Neuronal stem cell (in vitro differentiated cells): Measurements from ENCODE around the gene HACD2.
"Not testable (repeated sequence)": the region's sequence is repeated elsewhere in the genome, so short reads cannot be mapped to it uniquely, and the experiment has no call there.

Experiments used
- DNase-seq: peaks from one replicate; pipeline ENCODE4 v3.0.0-alpha.2; 2013; ENCODE audit warnings: low spot score
- H2AFZ ChIP-seq: one replicate; pipeline ENCODE4 v1.6.1; 2013; ENCODE audit warnings: mild to moderate bottlenecking, low read length, inconsistent platforms
- H2AK5ac ChIP-seq: 2 replicates; pipeline ENCODE4 v1.6.1; 2013; ENCODE audit warnings: low read depth, mild to moderate bottlenecking, inconsistent platforms, low read length, moderate library complexity, mixed read lengths
- H2BK120ac ChIP-seq: 2 replicates; pipeline ENCODE4 v1.6.1; 2013; ENCODE audit warnings: low read depth, mild to moderate bottlenecking, inconsistent platforms, low read length, moderate library complexity, mixed read lengths
- H2BK12ac ChIP-seq: one replicate; pipeline ENCODE4 v1.6.1; 2013; ENCODE audit warnings: low read length, inconsistent platforms
- H2BK15ac ChIP-seq: 2 replicates; pipeline ENCODE4 v1.6.1; 2013; ENCODE audit warnings: mild to moderate bottlenecking, low read length, inconsistent platforms, mixed read lengths
- H2BK5ac ChIP-seq: one replicate; pipeline ENCODE4 v1.6.1; 2013; ENCODE audit warnings: inconsistent platforms, mild to moderate bottlenecking, low read length, moderate library complexity
- H3K14ac ChIP-seq: one replicate; pipeline ENCODE4 v1.6.1; 2013; ENCODE audit warnings: low read length, inconsistent platforms
- H3K18ac ChIP-seq: 2 replicates; pipeline ENCODE4 v1.6.1; 2013; ENCODE audit warnings: low read length, inconsistent platforms
- H3K23ac ChIP-seq: 2 replicates; pipeline ENCODE4 v1.6.1; 2013; ENCODE audit warnings: low read depth, mild to moderate bottlenecking, mixed read lengths, low read length, inconsistent platforms; ENCODE audit not compliant: poor library complexity
- H3K27ac ChIP-seq: replicated peaks from 3 replicates; pipeline ENCODE4 v1.5.1; 2013; ENCODE audit warnings: low read length, inconsistent platforms
- H3K27me3 ChIP-seq, 3 experiments: 2 replicates each; pipeline ENCODE4 v1.6.1; 2013; ENCODE audit warnings: low read length in 3 of 3, mild to moderate bottlenecking in 2 of 3, inconsistent platforms in 1 of 3, low read depth in 1 of 3, mixed read lengths in 1 of 3, moderate library complexity in 1 of 3; ENCODE audit not compliant: control insufficient read depth in 3 of 3, insufficient read depth in 3 of 3
- H3K36me3 ChIP-seq, 2 donors: replicated peaks in 1 of 2; 2 replicates each; pipeline ENCODE4 v1.6.1; 2013; ENCODE audit warnings: low read length in 2 of 2; ENCODE audit not compliant: control insufficient read depth in 2 of 2, insufficient read depth in 2 of 2
- H3K4ac ChIP-seq: 2 replicates; pipeline ENCODE4 v1.6.1; 2013; ENCODE audit warnings: inconsistent platforms, mild to moderate bottlenecking, low read length, moderate library complexity
- H3K4me1 ChIP-seq, 2 donors: 1 replicate in 1 of 2; 2 replicates in 1 of 2; pipeline ENCODE4 v1.6.1; 2013; ENCODE audit warnings: low read length in 2 of 2, low read depth in 1 of 2; ENCODE audit not compliant: control insufficient read depth in 2 of 2, insufficient read depth in 1 of 2
- H3K4me2 ChIP-seq: one replicate; pipeline ENCODE4 v1.6.1; 2013; ENCODE audit warnings: mild to moderate bottlenecking, low read length, inconsistent platforms; ENCODE audit not compliant: insufficient read depth, poor library complexity, severe bottlenecking
- H3K4me3 ChIP-seq, 2 donors: 2 replicates each; pipeline ENCODE4 v1.5.1; 2013; ENCODE audit warnings: low read length in 2 of 2, mild to moderate bottlenecking in 2 of 2, inconsistent platforms in 1 of 2, moderate library complexity in 1 of 2
- H3K79me1 ChIP-seq: one replicate; pipeline ENCODE4 v1.6.1; 2013; ENCODE audit warnings: low read depth, mild to moderate bottlenecking, inconsistent platforms, low read length, moderate library complexity
- H3K9ac ChIP-seq: one replicate; pipeline ENCODE4 v1.6.1; 2013; ENCODE audit warnings: mild to moderate bottlenecking, low read depth, low read length, inconsistent platforms; ENCODE audit not compliant: poor library complexity
- H3K9me3 ChIP-seq, 2 donors: replicated peaks in 1 of 2; 2 replicates each; pipeline versions ENCODE3 to v1.6.1; 2013; ENCODE audit warnings: low read length in 2 of 2, mild to moderate bottlenecking in 2 of 2, inconsistent platforms in 1 of 2, low read depth in 1 of 2, mixed read lengths in 1 of 2, moderate library complexity in 1 of 2; ENCODE audit not compliant: control insufficient read depth in 2 of 2, insufficient read depth in 1 of 2
- H4K8ac ChIP-seq: one replicate; pipeline ENCODE4 v1.6.1; 2013; ENCODE audit warnings: low read depth, mild to moderate bottlenecking, inconsistent platforms, low read length, moderate library complexity
- H4K91ac ChIP-seq: one replicate; pipeline ENCODE4 v1.6.1; 2013; ENCODE audit warnings: low read length, low read depth, mild to moderate bottlenecking, inconsistent platforms; ENCODE audit not compliant: poor library complexity
- WGBS, 2 donors: extraction: QIAGEN DNeasy Blood & Tissue Kit; methylation state at CpG; one replicate each; pipeline ENCODE4 v1.1.7; 2013; ENCODE audit warnings: missing lambda C conversion rate in 2 of 2, mixed read lengths in 1 of 2; ENCODE audit not compliant: insufficient read length in 2 of 2, insufficient replicate concordance in 1 of 2; ENCODE audit errors: extremely low coverage in 2 of 2; 5-methylcytosine and 5-hydroxymethylcytosine counted together

The HACD2 gene

GRCh38 chr3:123606527-123606926 lies 21.7 kb upstream of the HACD2 start:
- Histone ChIP-seq H3K9me3 (no peaks in the 10 kb centered on the region), H3K27ac (no peak overlapping the region), H2BK15ac (no peak overlapping the region), H3K4ac (no peak overlapping the region), H2BK12ac (no peak overlapping the region), H3K23ac (no peak overlapping the region), H2BK120ac (no peak overlapping the region), H3K9ac (no peak overlapping the region), H3K4me1 (no peaks in the 10 kb centered on the region), H4K91ac (no peak overlapping the region), H3K36me3 (peaks cover 3 to 34% of the 10 kb centered on the region in 2 donors), H3K27me3 (peaks cover 0 to 2% (median 0%) of the 10 kb centered on the region in 3 experiments), H2AFZ (no peak overlapping the region), H3K4me2 (no peak overlapping the region), H2AK5ac (no peak overlapping the region), H2BK5ac (no peak overlapping the region), H3K14ac (no peak overlapping the region), H3K18ac (no peak overlapping the region), H3K4me3 (no peak overlapping the region), H3K79me1 (peaks cover 2% of the 10 kb centered on the region), H4K8ac (no peak overlapping the region)
- DNase-seq = no peak

GRCh38 chr3:123605789-123606234 lies 21.0 kb upstream of the HACD2 start:
- H3K27ac ChIP-seq = no peak overlapping the region

GRCh38 chr3:123603153-123603552 lies 18.3 kb upstream of the HACD2 start:
- H2AFZ ChIP-seq, H3K4me3 ChIP-seq: not testable (repeated sequence)
- WGBS, 2 donors = no CpG with 5 or more reads among the region's 2 CpGs

More at GRCh38 chr3:123605789-123606234, 21.0 kb upstream of the HACD2 start:
- WGBS, 2 donors = no CpG with 5 or more reads among the region's 5 CpGs
- Histone ChIP-seq H3K9me3 (no peaks in the 10 kb centered on the region), H3K79me1 (peaks cover 2% of the 10 kb centered on the region), H2BK5ac (no peak overlapping the region), H3K14ac (no peak overlapping the region), H4K91ac (no peak overlapping the region), H2BK12ac (no peak overlapping the region), H3K23ac (no peak overlapping the region), H3K36me3 (peaks cover 5 to 28% of the 10 kb centered on the region in 2 donors), H3K27me3 (peaks cover 0 to 2% (median 0%) of the 10 kb centered on the region in 3 experiments), H3K4me1 (no peaks in the 10 kb centered on the region), H3K4me2 (no peak overlapping the region), H4K8ac (no peak overlapping the region), H2AK5ac (no peak overlapping the region), H2BK15ac (no peak overlapping the region), H3K4me3 (no peak overlapping the region), H3K4ac (no peak overlapping the region), H2AFZ (no peak overlapping the region), H2BK120ac (no peak overlapping the region), H3K9ac (no peak overlapping the region), H3K18ac (no peak overlapping the region)
- DNase-seq = no peak

GRCh38 chr3:123602325-123602724 lies 17.5 kb upstream of the HACD2 start:
- Histone ChIP-seq H2BK15ac (no peak overlapping the region), H3K4me2 (no peak overlapping the region), H4K91ac (no peak overlapping the region), H3K79me1 (no peaks in the 10 kb centered on the region), H3K9me3 (no peaks in the 10 kb centered on the region), H3K9ac (no peak overlapping the region), H3K18ac (no peak overlapping the region), H3K23ac (no peak overlapping the region), H2BK5ac (no peak overlapping the region), H3K4me3 (no peak overlapping the region), H2BK12ac (no peak overlapping the region), H3K14ac (no peak overlapping the region), H2AK5ac (no peak overlapping the region), H3K4me1 (no peaks in the 10 kb centered on the region), H2BK120ac (no peak overlapping the region), H3K4ac (no peak overlapping the region), H2AFZ (no peak overlapping the region), H3K27me3 (no peaks in the 10 kb centered on the region), H4K8ac (no peak overlapping the region), H3K36me3 (peaks cover 2 to 17% of the 10 kb centered on the region in 2 donors), H3K27ac (no peak overlapping the region)
- no peak for DNase-seq
- WGBS, 2 donors = no CpG with 5 or more reads among the region's 1 CpG

More at GRCh38 chr3:123603153-123603552, 18.3 kb upstream of the HACD2 start:
- H3K4ac ChIP-seq, H3K9ac ChIP-seq, H3K4me2 ChIP-seq, H2AK5ac ChIP-seq, H2BK12ac ChIP-seq, H3K27me3 ChIP-seq, H3K14ac ChIP-seq, H3K27ac ChIP-seq, H4K8ac ChIP-seq, H3K23ac ChIP-seq, H4K91ac ChIP-seq, H3K4me1 ChIP-seq, H3K18ac ChIP-seq, H2BK120ac ChIP-seq, H2BK5ac ChIP-seq, H2BK15ac ChIP-seq, DNase-seq, H3K79me1 ChIP-seq, H3K9me3 ChIP-seq: not testable (repeated sequence)
- H3K36me3 ChIP-seq = peaks cover 2 to 17% of the 10 kb centered on the region in 2 donors
